Measurements from ENCODE around the gene CNTN4.

DNA sequence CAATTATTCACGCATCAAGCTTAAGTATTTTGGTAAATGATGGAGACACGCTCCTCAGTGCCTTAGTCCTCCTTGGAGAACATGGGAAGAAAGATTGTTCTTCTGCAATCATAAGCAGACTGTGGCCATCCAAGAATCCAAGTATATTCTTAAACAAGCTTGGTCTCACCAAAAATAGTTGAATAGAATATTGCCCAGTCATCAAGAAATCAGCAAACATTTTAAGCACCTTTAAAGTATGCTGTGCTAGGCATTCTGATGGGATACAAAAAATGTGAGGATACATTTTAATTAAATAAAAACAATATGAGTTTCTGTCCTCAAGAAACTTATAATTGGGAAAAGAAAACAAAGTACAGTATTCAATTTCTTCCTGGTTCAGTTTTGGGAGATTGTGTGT, 445.5 kb downstream of the CNTN4 start:
- no peak for TF ChIP-seq CTCF (IDR thresholded peaks at IDR 0.05)
- TF ChIP-seq POLR2A (IDR thresholded peaks at IDR 0.05): no peak
